Stimulated activated CD4-positive, alpha-beta T cell treated with anti-CD3 and anti-CD28 coated beads, TNF-alpha, amount 100 ng/mL, for 24 hours (primary cell): ENCODE data around the gene FREM3.

Experiments
- DNase-seq, 3 experiments: peaks; one replicate each; pipeline ENCODE4 v3.0.0-alpha.2; 2020; ENCODE audit warnings: low read depth in 3 of 3

Gene FREM3

GRCh38 chr4:143667461-143667860 lies 33.0 kb downstream of the FREM3 start:
- DNase-seq = no peak

- no peak for DNase-seq
Measured at GRCh38 chr4:143658336-143658735, 42.1 kb downstream of the FREM3 start.

GRCh38 chr4:143654571-143654970 lies 45.9 kb downstream of the FREM3 start:
- DNase-seq = no peak

- no peak for DNase-seq
Measured at GRCh38 chr4:143653031-143653430, 47.4 kb downstream of the FREM3 start.

- DNase-seq = no peak
Measured at GRCh38 chr4:143643399-143643798, 57.1 kb downstream of the FREM3 start.

GRCh38 chr4:143642611-143643010 lies 57.9 kb downstream of the FREM3 start:
- DNase-seq = no peak

- no peak for DNase-seq
Measured at GRCh38 chr4:143641361-143641760, 59.1 kb downstream of the FREM3 start.

- DNase-seq = no peak
Measured at GRCh38 chr4:143634763-143635162, 65.7 kb downstream of the FREM3 start.

GRCh38 chr4:143633833-143634232 lies 66.6 kb downstream of the FREM3 start:
- no peak for DNase-seq

- DNase-seq = no peak
Measured at GRCh38 chr4:143626134-143626911, 74.2 kb downstream of the FREM3 start.

GRCh38 chr4:143625632-143626031 lies 74.8 kb downstream of the FREM3 start:
- no peak for DNase-seq

- DNase-seq = no peak
Measured at GRCh38 chr4:143623896-143624295, 76.6 kb downstream of the FREM3 start.

- no peak for DNase-seq
Measured at GRCh38 chr4:143618811-143619210, 81.7 kb downstream of the FREM3 start.

GRCh38 chr4:143617994-143618679 lies 82.3 kb downstream of the FREM3 start:
- DNase-seq = no peak

- DNase-seq = peak in 1 of 3 experiments; percentile 1
Measured at GRCh38 chr4:143616771-143617170, 83.7 kb downstream of the FREM3 start.

- no peak for DNase-seq
Measured at GRCh38 chr4:143609492-143609891, 91.0 kb downstream of the FREM3 start.

GRCh38 chr4:143606480-143606879 lies 94.0 kb downstream of the FREM3 start:
- no peak for DNase-seq

- DNase-seq = no peak
Measured at GRCh38 chr4:143599827-143600226, 100.6 kb downstream of the FREM3 start.

GRCh38 chr4:143598816-143599215 lies 101.7 kb downstream of the FREM3 start:
- DNase-seq = no peak

GRCh38 chr4:143597276-143597675 lies 103.2 kb downstream of the FREM3 start:
- DNase-seq = no peak

GRCh38 chr4:143587703-143588102 lies 112.8 kb downstream of the FREM3 start:
- no peak for DNase-seq

GRCh38 chr4:143586080-143586479 lies 114.4 kb downstream of the FREM3 start:
- no peak for DNase-seq

GRCh38 chr4:143585548-143585947 lies 114.9 kb downstream of the FREM3 start:
- DNase-seq = no peak
